RWPE2 (cell line): ENCODE results near the gene U2AF1.
"Not testable (repeated sequence)": the region's sequence is repeated elsewhere in the genome, so short reads cannot be mapped to it uniquely, and the experiment has no call there.

Source experiments
- ATAC-seq: fragments of 200-7000 bp; cut with Tn5 transposase; 3 replicates; pipeline ENCODE4 v1.9.1; 2021; ENCODE audit warnings: low read depth
- DNase-seq: peaks from one replicate; pipeline ENCODE4 v3.0.0-alpha.2; 2020; ENCODE audit warnings: low spot score
- H3K27ac ChIP-seq: fragments of 450-650 bp; 2 replicates; pipeline ENCODE4 v1.5.1; 2017; ENCODE audit warnings: mild to moderate bottlenecking; ENCODE audit not compliant: poor library complexity, severe bottlenecking
- H3K27me3 ChIP-seq: fragments of 250-450 bp; sonication (Bioruptor Pico); 2 replicates; pipeline ENCODE4 v1.5.1; 2021; ENCODE audit warnings: mild to moderate bottlenecking, moderate library complexity; ENCODE audit not compliant: insufficient read depth, poor library complexity, severe bottlenecking
- H3K36me3 ChIP-seq: fragments of 250-450 bp; sonication (Bioruptor Pico); 2 replicates; pipeline ENCODE4 v1.5.1; 2020; ENCODE audit warnings: low read depth, mild to moderate bottlenecking, moderate library complexity
- H3K4me1 ChIP-seq: fragments of 250-450 bp; sonication (Bioruptor Pico); 2 replicates; pipeline ENCODE4 v1.5.1; 2021; ENCODE audit warnings: mild to moderate bottlenecking, moderate library complexity; ENCODE audit not compliant: insufficient read depth, poor library complexity, severe bottlenecking
- H3K4me3 ChIP-seq: fragments of 250-450 bp; sonication (Bioruptor Pico); 2 replicates; pipeline ENCODE4 v1.5.1; 2021; ENCODE audit warnings: mild to moderate bottlenecking, moderate library complexity; ENCODE audit not compliant: severe bottlenecking
- H3K9me3 ChIP-seq: fragments of 250-450 bp; sonication (Bioruptor Pico); 2 replicates; pipeline ENCODE4 v1.5.1; 2021; ENCODE audit warnings: mild to moderate bottlenecking, moderate library complexity; ENCODE audit not compliant: severe bottlenecking

U2AF1 gene

DNA sequence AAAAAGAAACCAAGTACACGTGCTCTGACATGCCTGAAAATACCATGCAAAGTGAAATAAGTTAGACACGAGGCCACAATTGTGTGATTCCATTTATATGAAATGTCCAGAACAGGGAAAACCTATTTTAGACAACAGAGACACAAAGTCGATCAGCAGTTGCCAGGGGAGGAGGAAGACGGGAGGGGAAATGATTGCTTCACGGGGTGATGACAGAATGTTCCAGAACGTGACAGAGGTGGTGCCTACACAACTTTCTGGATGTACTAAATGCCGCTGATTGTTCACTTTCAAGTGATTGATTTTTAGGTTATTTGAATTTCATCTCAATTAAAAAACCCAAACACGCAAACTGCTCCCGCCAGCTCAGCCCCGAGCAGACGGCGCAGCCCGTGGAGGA lies 54.3 kb downstream of the U2AF1 start:
- DNase-seq, H3K36me3 ChIP-seq, H3K4me3 ChIP-seq, ATAC-seq, H3K4me1 ChIP-seq, H3K27ac ChIP-seq, H3K27me3 ChIP-seq, H3K9me3 ChIP-seq: not testable (repeated sequence)

DNA sequence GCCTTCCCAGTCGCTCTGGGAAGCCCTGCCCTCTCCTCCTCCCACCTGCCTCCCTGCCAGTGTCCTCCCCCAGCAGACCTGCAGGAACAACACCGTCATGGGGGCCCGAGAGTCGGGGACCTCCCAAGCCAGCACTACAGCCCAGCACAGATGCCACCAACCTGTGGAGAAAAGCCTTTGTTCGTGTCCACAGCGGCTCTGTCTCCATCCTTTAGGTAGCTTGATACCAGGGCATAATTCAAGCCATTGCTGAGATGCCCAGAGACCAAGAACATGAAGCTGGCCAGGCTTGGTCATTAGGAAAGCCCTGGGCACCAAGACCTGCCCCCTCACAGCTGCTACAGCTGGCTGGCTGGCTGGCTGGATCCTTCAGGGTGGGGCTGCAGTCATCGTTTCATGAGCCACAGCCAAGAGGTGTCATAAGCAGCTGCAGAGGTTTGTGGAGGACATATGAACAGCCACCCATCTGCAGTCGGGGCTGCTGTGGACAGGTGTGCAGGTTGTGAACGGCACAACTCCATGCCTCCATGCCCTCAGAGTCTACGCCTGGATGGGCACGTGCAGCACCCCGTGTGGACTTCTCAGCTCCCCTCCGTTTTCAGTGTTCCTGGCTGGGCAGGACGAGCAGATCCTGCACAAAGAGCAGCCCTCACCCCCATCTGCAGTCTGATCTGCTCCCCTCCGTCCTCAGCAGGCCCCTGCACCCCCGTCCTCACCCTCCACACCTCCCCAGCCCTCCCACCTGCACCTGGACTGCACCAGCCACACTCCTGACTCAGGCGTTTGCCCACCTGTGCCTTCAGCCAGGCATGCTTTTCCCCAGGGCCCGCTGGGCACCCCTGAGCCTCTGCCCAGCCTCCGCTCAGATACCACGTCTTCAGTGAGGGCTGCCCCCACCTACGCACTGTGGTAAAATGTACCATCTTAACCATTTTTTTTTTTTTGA lies 61.2 kb downstream of the U2AF1 start:
- not testable (repeated sequence) for H3K4me1 ChIP-seq, H3K9me3 ChIP-seq, H3K27ac ChIP-seq, H3K27me3 ChIP-seq, H3K4me3 ChIP-seq, H3K36me3 ChIP-seq
- ATAC-seq (peak; percentile 38), DNase-seq (peak; percentile 20)

DNA sequence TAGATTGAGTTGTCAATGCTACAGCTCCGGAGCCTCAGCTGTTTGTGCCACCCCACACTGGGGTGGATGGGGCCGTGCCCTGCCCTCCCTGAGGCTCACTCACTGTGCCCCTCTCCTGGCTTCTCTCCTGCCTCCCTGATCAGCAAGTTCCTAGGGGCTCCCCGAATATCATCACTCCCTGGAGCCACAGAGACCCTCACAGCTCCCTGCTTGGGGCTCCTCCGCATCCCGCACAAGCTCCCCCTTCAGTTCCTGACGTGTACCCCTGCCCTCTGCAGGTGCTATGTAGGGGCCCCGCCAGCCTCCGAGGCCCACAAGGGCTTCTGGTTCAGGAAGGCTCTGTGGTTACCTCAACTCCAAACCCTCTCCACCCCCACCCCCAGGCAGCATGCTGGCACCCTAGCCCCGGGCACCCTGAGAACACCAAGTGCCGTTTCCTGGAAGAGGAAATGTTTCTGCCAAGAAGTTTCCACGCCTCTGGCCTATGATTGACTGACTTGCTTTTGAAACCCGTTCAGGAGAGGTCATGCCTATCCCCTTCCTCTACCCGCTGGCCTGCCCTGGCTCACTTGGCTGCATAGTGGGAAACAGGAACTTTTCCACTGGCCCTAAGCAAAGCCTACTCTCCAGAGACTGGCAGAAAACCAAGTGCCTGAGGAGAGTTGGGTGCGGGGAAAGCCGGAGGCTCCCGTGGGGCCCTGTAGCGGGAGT lies 62.0 kb downstream of the U2AF1 start:
- H3K4me3 ChIP-seq: not testable (repeated sequence)
- ATAC-seq (peak; percentile 64), DNase-seq (peak; percentile 19)

DNA sequence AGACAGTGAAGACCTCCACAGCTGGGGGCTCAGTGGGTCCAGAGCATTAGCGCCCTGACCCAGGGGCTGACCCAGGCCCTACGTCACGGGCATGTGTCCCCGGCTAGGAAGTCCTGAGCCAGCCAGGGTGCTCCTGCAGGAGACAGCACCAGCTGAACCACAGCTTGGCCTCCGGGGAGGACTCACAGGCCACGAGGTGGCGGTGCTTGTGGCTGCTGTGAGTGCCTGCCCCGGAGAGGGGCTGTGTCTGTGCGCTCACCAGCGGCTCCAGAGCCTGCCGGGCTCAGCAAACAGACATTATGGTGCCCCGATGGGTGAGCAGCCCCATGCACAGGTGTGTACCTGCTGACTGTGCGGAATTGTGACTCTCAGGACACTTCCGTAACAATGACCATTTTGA lies 62.8 kb downstream of the U2AF1 start:
- not testable (repeated sequence) for ATAC-seq, H3K27me3 ChIP-seq, H3K36me3 ChIP-seq, H3K9me3 ChIP-seq, H3K4me1 ChIP-seq, H3K4me3 ChIP-seq, H3K27ac ChIP-seq
- DNase-seq: peak; percentile 10

More for the DNA sequence above, 62.0 kb downstream of the U2AF1 start:
- not testable (repeated sequence) for H3K4me1 ChIP-seq, H3K9me3 ChIP-seq, H3K27me3 ChIP-seq, H3K36me3 ChIP-seq, H3K27ac ChIP-seq

DNA sequence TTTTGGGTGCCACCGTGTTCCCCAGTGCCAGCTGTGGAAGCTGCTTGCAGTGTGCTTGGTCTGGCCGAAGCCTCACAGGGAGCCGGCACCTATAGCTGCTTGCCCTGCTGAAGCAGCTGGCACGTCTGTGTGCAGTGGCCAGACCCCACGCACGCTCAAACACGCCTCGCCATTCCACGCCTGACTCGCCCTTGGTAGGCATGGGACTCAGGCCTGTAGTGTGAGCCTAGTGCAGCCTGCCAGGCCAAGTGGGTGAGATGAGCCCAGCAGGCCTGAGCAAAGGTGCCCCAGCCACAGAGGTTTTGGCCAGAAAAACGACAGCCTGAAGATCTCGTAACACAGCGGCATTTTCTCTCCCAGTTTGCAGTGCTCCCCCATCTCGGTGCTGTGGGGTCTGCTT lies 64.1 kb downstream of the U2AF1 start:
- H3K9me3 ChIP-seq, H3K27me3 ChIP-seq, H3K4me3 ChIP-seq, H3K27ac ChIP-seq, H3K36me3 ChIP-seq, ATAC-seq, H3K4me1 ChIP-seq: not testable (repeated sequence)
- DNase-seq: peak; percentile 35
